Nephron progenitor cell (in vitro differentiated cells): ENCODE results near the gene ZMYM3.
"Not testable (repeated sequence)": the region's sequence is repeated elsewhere in the genome, so short reads cannot be mapped to it uniquely, and the experiment has no call there.

Source experiments
- DNase-seq: peaks from one replicate; pipeline ENCODE4 v3.0.0; 2021
- H3K27ac Mint-ChIP-seq: 2 replicates; pipeline ENCODE4 v1.8.0; 2021; ENCODE audit warnings: mild to moderate bottlenecking, moderate library complexity, mixed read lengths
- H3K27me3 Mint-ChIP-seq: 2 replicates; pipeline ENCODE4 v1.8.0; 2021; ENCODE audit warnings: mild to moderate bottlenecking, low read depth, mixed read lengths; ENCODE audit not compliant: poor library complexity
- H3K36me3 Mint-ChIP-seq: 2 replicates; pipeline ENCODE4 v1.8.0; 2021; ENCODE audit warnings: low read depth, mixed read lengths
- H3K4me1 Mint-ChIP-seq: 2 replicates; pipeline ENCODE4 v1.8.0; 2021; ENCODE audit warnings: mixed read lengths
- H3K4me3 Mint-ChIP-seq: 2 replicates; pipeline ENCODE4 v1.8.0; 2021; ENCODE audit warnings: mild to moderate bottlenecking, moderate library complexity, mixed read lengths
- H3K9me3 Mint-ChIP-seq: 2 replicates; pipeline ENCODE4 v1.8.0; 2021; ENCODE audit warnings: mild to moderate bottlenecking, moderate library complexity, mixed read lengths
- CTCF ChIP-seq: fragments of 200-600 bp; sonication (generic); IDR thresholded peaks from 2 replicates; pipeline ENCODE4 v1.5.0; 2021; ENCODE audit warnings: antibody characterized with exemption

The ZMYM3 gene

GRCh38 chrX:71254092-71254963 lies at the start of gene ZMYM3:
ZMYM3 (minus strand) TSS chrX:71254140; CDS start chrX:71253255, 885 bp downstream.
- DNase-seq, result peak; percentile 86
- no peaks in the 10 kb centered on the region for H3K27me3 Mint-ChIP-seq
- no peak for TF ChIP-seq CTCF
- H3K9me3 Mint-ChIP-seq, result peaks cover 37% of the 10 kb centered on the region
- H3K27ac Mint-ChIP-seq, result peak within 1 kb of the TSS; percentile 57
- peaks cover 14% of the 10 kb centered on the region for H3K36me3 Mint-ChIP-seq
- H3K4me1 Mint-ChIP-seq, result peaks cover 45% of the 10 kb centered on the region
- H3K4me3 Mint-ChIP-seq, result peak within 1 kb of the TSS; percentile 97

- H3K36me3 Mint-ChIP-seq, result peaks cover 36% of the 10 kb centered on the region
- H3K4me1 Mint-ChIP-seq, result no peaks in the 10 kb centered on the region
- no peak for TF ChIP-seq CTCF
- no peaks in the 10 kb centered on the region for H3K27me3 Mint-ChIP-seq
- no peak for DNase-seq
- H3K4me3 Mint-ChIP-seq, result no peak overlapping the region
- H3K9me3 Mint-ChIP-seq, result peaks cover 42% of the 10 kb centered on the region
- H3K27ac Mint-ChIP-seq, result peak overlapping the region; percentile 90
These were observed 48.7 kb upstream of the ZMYM3 start for GRCh38 chrX:71302461-71303213.

- Mint-ChIP-seq H3K27me3 (no peaks in the 10 kb centered on the region), H3K36me3 (peaks cover 49% of the 10 kb centered on the region), H3K4me3 (no peak within 1 kb of the TSS), H3K9me3 (peaks cover 54% of the 10 kb centered on the region), H3K27ac (peak within 1 kb of the TSS; percentile 90), H3K4me1 (no peaks in the 10 kb centered on the region)
- no peak for DNase-seq
- no peak for TF ChIP-seq CTCF
These were observed 47.4 kb upstream of the ZMYM3 start, which contains the start of gene ITGB1BP2 for GRCh38 chrX:71301195-71301924. ITGB1BP2 (plus strand) TSS chrX:71301750; CDS start chrX:71301807, 57 bp downstream.

GRCh38 chrX:71300495-71300894 lies 46.6 kb upstream of the ZMYM3 start:
- not testable (repeated sequence) for H3K4me1 Mint-ChIP-seq, H3K27me3 Mint-ChIP-seq, DNase-seq, H3K4me3 Mint-ChIP-seq
- Mint-ChIP-seq H3K27ac (peak overlapping the region; percentile 56), H3K36me3 (peaks cover 55% of the 10 kb centered on the region), H3K9me3 (peaks cover 57% of the 10 kb centered on the region)

- not testable (repeated sequence) for H3K4me1 Mint-ChIP-seq, H3K27me3 Mint-ChIP-seq, DNase-seq, H3K4me3 Mint-ChIP-seq
- Mint-ChIP-seq H3K36me3 (peaks cover 55% of the 10 kb centered on the region), H3K9me3 (peaks cover 52% of the 10 kb centered on the region), H3K27ac (peak overlapping the region; percentile 56)
These were observed 46.1 kb upstream of the ZMYM3 start for GRCh38 chrX:71300064-71300463.

GRCh38 chrX:71298119-71298518 lies 44.2 kb upstream of the ZMYM3 start:
- H3K4me3 Mint-ChIP-seq, result no peak overlapping the region
- DNase-seq, result no peak
- H3K27me3 Mint-ChIP-seq, result no peaks in the 10 kb centered on the region
- TF ChIP-seq CTCF, result no peak
- H3K9me3 Mint-ChIP-seq, result peaks cover 55% of the 10 kb centered on the region
- H3K36me3 Mint-ChIP-seq, result peaks cover 64% of the 10 kb centered on the region
- H3K27ac Mint-ChIP-seq, result no peak overlapping the region
- H3K4me1 Mint-ChIP-seq, result no peaks in the 10 kb centered on the region
